ENCODE results near the gene TMPRSS11E.

TMPRSS11E gene

GRCh38 chr4:68432320-68432719, 14.9 kb upstream of the TMPRSS11E start:
- TF ChIP-seq EZH2 (optimal IDR thresholded peaks at IDR 0.05; ENCODE audit: low read depth, low read length) (no peak), CTCF (IDR thresholded peaks at IDR 0.05; ENCODE audit: low read length) (no peak), EZH2phosphoT487 (IDR thresholded peaks at IDR 0.05; ENCODE audit: low read length) (no peak)
- no peak for DNase-seq
- Histone ChIP-seq H3K27ac (ENCODE audit: low read length) (no peak overlapping the region), H3K4me1 (ENCODE audit: low read length) (no peaks in the 10 kb centered on the region), H4K20me1 (ENCODE audit: insufficient read depth, low read length) (no peaks in the 10 kb centered on the region), H3K79me2 (ENCODE audit: low read length) (no peaks in the 10 kb centered on the region), H3K27me3 (replicated peaks; ENCODE audit: insufficient read depth, low read length) (no peaks in the 10 kb centered on the region), H3K4me3 (ENCODE audit: low read length) (no peak overlapping the region), H3K9me3 (replicated peaks; ENCODE audit: insufficient read depth, low read length) (no peaks in the 10 kb centered on the region), H2AFZ (ENCODE audit: low read length) (no peak overlapping the region), H3K9ac (ENCODE audit: low read length) (no peak overlapping the region), H3K4me2 (ENCODE audit: low read depth, low read length) (no peak overlapping the region), H3K36me3 (replicated peaks; ENCODE audit: insufficient read depth, low read length) (no peaks in the 10 kb centered on the region), H3F3A (ENCODE audit: insufficient read depth, low read length) (no peaks in the 10 kb centered on the region), H3K9me2 (replicated peaks; ENCODE audit: insufficient read depth, low read length) (no peaks in the 10 kb centered on the region)

GRCh38 chr4:68433582-68433981, 13.7 kb upstream of the TMPRSS11E start:
- Histone ChIP-seq H3K36me3 (replicated peaks; ENCODE audit: insufficient read depth, low read length) (no peaks in the 10 kb centered on the region), H3K4me1 (ENCODE audit: low read length) (no peaks in the 10 kb centered on the region), H3K27ac (ENCODE audit: low read length) (no peak overlapping the region), H3K4me2 (ENCODE audit: low read depth, low read length) (no peak overlapping the region), H3K79me2 (ENCODE audit: low read length) (no peaks in the 10 kb centered on the region), H3K9ac (ENCODE audit: low read length) (no peak overlapping the region), H3K27me3 (replicated peaks; ENCODE audit: insufficient read depth, low read length) (no peaks in the 10 kb centered on the region), H3K9me2 (replicated peaks; ENCODE audit: insufficient read depth, low read length) (no peaks in the 10 kb centered on the region), H3K4me3 (ENCODE audit: low read length) (no peak overlapping the region), H2AFZ (ENCODE audit: low read length) (no peak overlapping the region), H3F3A (ENCODE audit: insufficient read depth, low read length) (no peaks in the 10 kb centered on the region), H3K9me3 (replicated peaks; ENCODE audit: insufficient read depth, low read length) (no peaks in the 10 kb centered on the region), H4K20me1 (ENCODE audit: insufficient read depth, low read length) (no peaks in the 10 kb centered on the region)
- TF ChIP-seq EZH2phosphoT487 (IDR thresholded peaks at IDR 0.05; ENCODE audit: low read length) (no peak), CTCF (IDR thresholded peaks at IDR 0.05; ENCODE audit: low read length) (no peak), EZH2 (optimal IDR thresholded peaks at IDR 0.05; ENCODE audit: low read depth, low read length) (no peak)
- DNase-seq: no peak

- TF ChIP-seq CTCF (IDR thresholded peaks at IDR 0.05; ENCODE audit: low read length) (no peak), EZH2phosphoT487 (IDR thresholded peaks at IDR 0.05; ENCODE audit: low read length) (no peak), EZH2 (optimal IDR thresholded peaks at IDR 0.05; ENCODE audit: low read depth, low read length) (no peak)
- no peaks in the 10 kb centered on the region for H3K79me2 ChIP-seq (ENCODE audit: low read length)
- DNase-seq: no peak
Observed at GRCh38 chr4:68434277-68434676, 13.0 kb upstream of the TMPRSS11E start.

More at GRCh38 chr4:68434277-68434676, 13.0 kb upstream of the TMPRSS11E start:
- Histone ChIP-seq H3K9ac (ENCODE audit: low read length) (no peak overlapping the region), H3K4me3 (ENCODE audit: low read length) (no peak overlapping the region), H2AFZ (ENCODE audit: low read length) (no peak overlapping the region), H3K4me1 (ENCODE audit: low read length) (peaks cover 4% of the 10 kb centered on the region), H3K27me3 (replicated peaks; ENCODE audit: insufficient read depth, low read length) (no peaks in the 10 kb centered on the region), H3F3A (ENCODE audit: insufficient read depth, low read length) (peaks cover 5% of the 10 kb centered on the region), H3K9me3 (replicated peaks; ENCODE audit: insufficient read depth, low read length) (no peaks in the 10 kb centered on the region), H4K20me1 (ENCODE audit: insufficient read depth, low read length) (no peaks in the 10 kb centered on the region), H3K9me2 (replicated peaks; ENCODE audit: insufficient read depth, low read length) (no peaks in the 10 kb centered on the region), H3K4me2 (ENCODE audit: low read depth, low read length) (no peak overlapping the region), H3K36me3 (replicated peaks; ENCODE audit: insufficient read depth, low read length) (no peaks in the 10 kb centered on the region), H3K27ac (ENCODE audit: low read length) (no peak overlapping the region)
